Cardiac muscle cell (in vitro differentiated cells and primary cell): ENCODE results near the gene FAM3C. TPM values are rescaled to one million over a fixed set of nuclear protein-coding genes. Genes with fewer than 3 reads are reported as not detected.

Experiments used
- DNase-seq, 2 donors: peaks; one replicate each; pipeline versions ENCODE4 v3.0.0 to v3.0.0-alpha.2; 2010 to 2017; ENCODE audit warnings: low read depth in 1 of 2, low spot score in 1 of 2
- H3K27ac ChIP-seq: fragments of 200-600 bp; sonication (generic); 2 replicates; pipeline ENCODE4 v1.5.1; 2016
- H3K27me3 ChIP-seq: fragments of 200-600 bp; sonication (generic); 2 replicates; pipeline ENCODE4 v1.6.0; 2016; ENCODE audit warnings: control low read depth
- H3K36me3 ChIP-seq: fragments of 200-600 bp; sonication (generic); 2 replicates; pipeline ENCODE4 v1.5.1; 2016; ENCODE audit warnings: control low read depth
- H3K4me1 ChIP-seq: fragments of 200-600 bp; sonication (generic); 2 replicates; pipeline ENCODE4 v1.8.1; 2017; ENCODE audit warnings: low read depth, mild to moderate bottlenecking, mixed run types
- H3K4me3 ChIP-seq: fragments of 200-600 bp; sonication (generic); 2 replicates; pipeline ENCODE4 v1.5.1; 2016; ENCODE audit warnings: mild to moderate bottlenecking
- H3K9me3 ChIP-seq: fragments of 200-600 bp; sonication (generic); 2 replicates; pipeline ENCODE4 v1.5.1; 2017; ENCODE audit warnings: low read depth, mild to moderate bottlenecking, control low read depth
- CTCF ChIP-seq: IDR thresholded peaks from 2 replicates; pipeline ENCODE4 v1.5.1; 2012; ENCODE audit warnings: low read depth, mild to moderate bottlenecking, low read length
- polyA plus RNA-seq: library from polyadenylated mRNA; unstranded; fragments of >200 nt; fragmentation: Nextera tagmentation; extraction: Ambion mirVana; gene quantifications from 2 replicates; pipeline ENCODE4 v1.2.1, GENCODE V29; 2016
- total RNA-seq: library from RNA; depleted of rRNA; stranded (reverse); fragments of >200 nt; gene quantifications from 2 replicates; pipeline ENCODE4 v1.2.3, GENCODE V29; 2016

FAM3C gene
- total and polyA plus RNA-seq, 2 experiments from 2014 or later: 33.2 to 70.1 TPM

GRCh38 chr7:121344497-121344896, 51.6 kb downstream of the FAM3C start:
- no peak for DNase-seq
- Histone ChIP-seq H3K9me3 (no peaks in the 10 kb centered on the region), H3K36me3 (no peaks in the 10 kb centered on the region), H3K27me3 (no peaks in the 10 kb centered on the region), H3K4me3 (no peak overlapping the region), H3K4me1 (no peaks in the 10 kb centered on the region), H3K27ac (no peak overlapping the region)
- TF ChIP-seq CTCF: no peak

GRCh38 chr7:121344093-121344492, 52.0 kb downstream of the FAM3C start:
- Histone ChIP-seq H3K4me1 (no peaks in the 10 kb centered on the region), H3K36me3 (no peaks in the 10 kb centered on the region), H3K27ac (no peak overlapping the region), H3K4me3 (no peak overlapping the region), H3K27me3 (no peaks in the 10 kb centered on the region), H3K9me3 (no peaks in the 10 kb centered on the region)
- no peak for TF ChIP-seq CTCF
- no peak for DNase-seq

- TF ChIP-seq CTCF: no peak
- Histone ChIP-seq H3K27me3 (no peaks in the 10 kb centered on the region), H3K27ac (no peak overlapping the region), H3K4me1 (no peaks in the 10 kb centered on the region), H3K4me3 (no peak overlapping the region), H3K9me3 (no peaks in the 10 kb centered on the region), H3K36me3 (no peaks in the 10 kb centered on the region)
- no peak for DNase-seq
Measured at GRCh38 chr7:121343302-121343701, 52.8 kb downstream of the FAM3C start.

- TF ChIP-seq CTCF: no peak
- Histone ChIP-seq H3K27me3 (no peaks in the 10 kb centered on the region), H3K4me3 (no peak overlapping the region), H3K4me1 (no peaks in the 10 kb centered on the region), H3K27ac (no peak overlapping the region), H3K9me3 (no peaks in the 10 kb centered on the region), H3K36me3 (no peaks in the 10 kb centered on the region)
- no peak for DNase-seq
Measured at GRCh38 chr7:121342631-121343030, 53.5 kb downstream of the FAM3C start.

- DNase-seq: no peak
- H3K4me1 ChIP-seq: no peaks in the 10 kb centered on the region
- no peak overlapping the region for H3K4me3 ChIP-seq
- H3K36me3 ChIP-seq: no peaks in the 10 kb centered on the region
- no peaks in the 10 kb centered on the region for H3K9me3 ChIP-seq
- no peak for TF ChIP-seq CTCF
- no peaks in the 10 kb centered on the region for H3K27me3 ChIP-seq
- no peak overlapping the region for H3K27ac ChIP-seq
Measured at GRCh38 chr7:121341933-121342332, 54.2 kb downstream of the FAM3C start.

GRCh38 chr7:121339082-121339481, 57.0 kb downstream of the FAM3C start:
- TF ChIP-seq CTCF: no peak
- no peak overlapping the region for H3K27ac ChIP-seq
- no peaks in the 10 kb centered on the region for H3K4me1 ChIP-seq

More at GRCh38 chr7:121339082-121339481, 57.0 kb downstream of the FAM3C start:
- H3K9me3 ChIP-seq: no peaks in the 10 kb centered on the region
- H3K4me3 ChIP-seq: no peak overlapping the region
- peaks cover 13% of the 10 kb centered on the region for H3K27me3 ChIP-seq
- no peak for DNase-seq
- no peaks in the 10 kb centered on the region for H3K36me3 ChIP-seq
